Activated naive CD4-positive, alpha-beta T cell treated with anti-CD3 and anti-CD28 coated beads, Interleukin-2, amount 50 U/mL, for 72 hours (primary cell): Measurements from ENCODE around the gene LRRN3. TPM values are rescaled to one million over a fixed set of nuclear protein-coding genes. Genes with fewer than 3 reads are reported as not detected.

ENCODE experiments used
- ATAC-seq, 2 donors: fragments of 150-1000 bp; cut with Tn5 transposase; 2 replicates each; pipeline ENCODE4 v1.10.0; 2021; ENCODE audit warnings: mild to moderate bottlenecking in 2 of 2, moderate library complexity in 2 of 2
- DNase-seq, 2 donors: peaks; one replicate each; pipeline ENCODE4 v3.0.0; 2021 to 2022; ENCODE audit warnings: low spot score in 2 of 2
- H3K27ac Mint-ChIP-seq, 2 donors: one replicate each; pipeline ENCODE4 v1.8.0; 2022; ENCODE audit warnings: mild to moderate bottlenecking in 2 of 2, mixed read lengths in 2 of 2
- H3K36me3 Mint-ChIP-seq, 2 donors: one replicate each; pipeline ENCODE4 v1.8.0; 2022; ENCODE audit warnings: mixed read lengths in 2 of 2
- H3K9me3 Mint-ChIP-seq, 2 donors: one replicate each; pipeline ENCODE4 v1.8.0; 2022; ENCODE audit warnings: mixed read lengths in 2 of 2
- total RNA-seq, 2 donors: library from RNA; stranded (reverse); gene quantifications; one replicate each; pipeline ENCODE4 v1.2.3, GENCODE V29; 2022

LRRN3 gene
- 10 to 100 TPM in 1 of 2 donors, 1 to 10 TPM in 1; 9.3 to 29.6 TPM for total RNA-seq

GRCh38 chr7:111090846-111091245 is at the start of gene LRRN3:
TSS of gene LRRN3 (plus strand) at chr7:111091127. CDS start at chr7:111122773, 31,646 bp downstream.
- Mint-ChIP-seq H3K9me3 (no peaks in the 10 kb centered on the region), H3K36me3 (peaks cover 4 to 42% of the 10 kb centered on the region in 2 donors), H3K27ac (peak within 1 kb of the TSS; percentile 84 to 98)
- ATAC-seq (peak; percentile 67 to 82), DNase-seq (peak; percentile 42 to 65)

GRCh38 chr7:111041577-111041976 is 49.4 kb upstream of the LRRN3 start:
- DNase-seq (no peak), ATAC-seq (peak; percentile 77 to 99)
- Mint-ChIP-seq H3K27ac (peak overlapping the region; percentile 18 to 52), H3K36me3 (no peaks in the 10 kb centered on the region), H3K9me3 (no peaks in the 10 kb centered on the region)

GRCh38 chr7:111042842-111043241 is 48.1 kb upstream of the LRRN3 start:
- DNase-seq (no peak), ATAC-seq (no peak)
- no peaks in the 10 kb centered on the region for H3K36me3 Mint-ChIP-seq
- H3K9me3 Mint-ChIP-seq: no peaks in the 10 kb centered on the region
- no peak overlapping the region for H3K27ac Mint-ChIP-seq

GRCh38 chr7:111043561-111043960 is 47.4 kb upstream of the LRRN3 start:
- Mint-ChIP-seq H3K36me3 (peaks cover 0 to 5% of the 10 kb centered on the region in 2 donors), H3K27ac (no peak overlapping the region), H3K9me3 (no peaks in the 10 kb centered on the region)
- no peak for DNase-seq
- ATAC-seq: no peak

- Mint-ChIP-seq H3K9me3 (no peaks in the 10 kb centered on the region), H3K36me3 (peaks cover 0 to 5% of the 10 kb centered on the region in 2 donors)
Observed at GRCh38 chr7:111045449-111045848, 45.5 kb upstream of the LRRN3 start.

DNA sequence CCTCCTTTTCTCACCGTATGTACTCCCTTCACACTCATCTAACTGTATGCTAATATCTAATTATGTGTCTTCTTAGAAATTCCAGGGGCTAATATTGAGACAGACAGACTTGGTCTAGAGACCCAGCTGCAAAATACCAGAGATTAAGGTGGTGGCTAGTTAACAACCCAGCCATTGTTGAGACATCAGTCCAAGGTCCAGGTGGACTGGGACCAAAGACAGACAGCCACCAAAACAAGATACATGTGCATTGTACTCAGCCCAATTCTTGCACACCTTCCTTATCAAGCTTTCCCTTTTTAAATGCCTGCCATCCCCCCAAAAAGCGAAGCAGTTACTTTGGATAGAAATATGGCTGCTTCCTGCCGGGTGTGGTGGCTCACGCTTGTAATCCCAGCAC is 43.3 kb upstream of the LRRN3 start:
- H3K27ac Mint-ChIP-seq: no peak overlapping the region

More at GRCh38 chr7:111045449-111045848, 45.5 kb upstream of the LRRN3 start:
- DNase-seq (no peak), ATAC-seq (no peak)
- no peak overlapping the region for H3K27ac Mint-ChIP-seq

GRCh38 chr7:111049971-111050680 is 40.8 kb upstream of the LRRN3 start:
- H3K9me3 Mint-ChIP-seq: no peaks in the 10 kb centered on the region
- no peak for ATAC-seq
- no peak overlapping the region for H3K27ac Mint-ChIP-seq
- DNase-seq: no peak
- H3K36me3 Mint-ChIP-seq: peaks cover 0 to 5% of the 10 kb centered on the region in 2 donors

More for the DNA sequence above, 43.3 kb upstream of the LRRN3 start:
- H3K9me3 Mint-ChIP-seq: no peaks in the 10 kb centered on the region
- DNase-seq: no peak
- H3K36me3 Mint-ChIP-seq: peaks cover 0 to 5% of the 10 kb centered on the region in 2 donors
- no peak for ATAC-seq

- Mint-ChIP-seq H3K36me3 (peaks cover 0 to 10% of the 10 kb centered on the region in 2 donors), H3K9me3 (no peaks in the 10 kb centered on the region), H3K27ac (no peak overlapping the region)
- DNase-seq: no peak
- no peak for ATAC-seq
Observed at GRCh38 chr7:111050875-111051416, 40.0 kb upstream of the LRRN3 start.

GRCh38 chr7:111051832-111052231 is 39.1 kb upstream of the LRRN3 start:
- Mint-ChIP-seq H3K9me3 (no peaks in the 10 kb centered on the region), H3K27ac (no peak overlapping the region), H3K36me3 (peaks cover 0 to 10% of the 10 kb centered on the region in 2 donors)
- ATAC-seq (no peak), DNase-seq (no peak)

DNA sequence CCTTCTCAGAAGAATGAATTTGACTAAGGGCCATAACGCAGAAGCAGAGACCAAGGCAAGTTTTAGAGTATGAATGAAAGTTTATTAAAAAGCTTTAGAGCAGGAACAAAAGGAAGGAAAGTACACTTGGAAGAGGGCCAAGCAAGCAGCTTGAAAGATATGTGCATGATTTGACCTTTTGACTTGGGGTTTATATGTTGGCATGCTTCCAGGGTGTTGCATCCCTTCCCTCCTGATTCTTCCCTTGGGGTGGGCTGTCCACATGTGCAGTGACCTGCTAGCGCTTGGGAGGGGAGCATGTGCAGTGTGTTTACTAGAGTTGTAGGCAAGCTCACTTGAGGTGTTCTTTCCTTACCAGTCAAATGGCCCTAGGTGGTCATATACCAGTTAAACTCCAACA is 37.9 kb upstream of the LRRN3 start:
- Mint-ChIP-seq H3K27ac (no peak overlapping the region), H3K9me3 (no peaks in the 10 kb centered on the region), H3K36me3 (peaks cover 0 to 10% of the 10 kb centered on the region in 2 donors)
- ATAC-seq: no peak
- DNase-seq: no peak

DNA sequence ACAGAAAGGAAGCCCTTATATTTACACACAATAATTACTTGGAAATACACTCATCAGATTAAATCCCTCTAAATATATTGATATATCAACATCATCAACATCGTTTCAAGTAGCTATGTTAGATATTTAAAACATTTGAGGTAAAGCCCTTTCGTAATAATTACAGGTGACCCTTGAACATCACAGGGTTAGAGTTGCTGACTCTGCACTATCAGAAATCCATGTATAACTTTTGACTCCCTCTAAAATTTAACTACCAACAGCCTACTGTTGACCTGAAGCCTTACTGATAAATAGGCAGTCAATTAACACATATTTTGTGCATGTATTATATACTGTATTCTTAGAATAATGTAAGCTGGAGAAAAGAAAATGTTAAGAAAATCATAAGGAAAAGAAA is 34.6 kb upstream of the LRRN3 start:
- DNase-seq: no peak
- no peak for ATAC-seq
- Mint-ChIP-seq H3K9me3 (peaks cover under 1 to 2% of the 10 kb centered on the region in 2 donors), H3K27ac (no peak overlapping the region), H3K36me3 (peaks cover 0 to 7% of the 10 kb centered on the region in 2 donors)

- Mint-ChIP-seq H3K27ac (no peak overlapping the region), H3K36me3 (peaks cover 5 to 14% of the 10 kb centered on the region in 2 donors), H3K9me3 (peaks cover 7 to 9% of the 10 kb centered on the region in 2 donors)
- DNase-seq: no peak
- no peak for ATAC-seq
Observed at GRCh38 chr7:111057066-111057465, 33.9 kb upstream of the LRRN3 start.

DNA sequence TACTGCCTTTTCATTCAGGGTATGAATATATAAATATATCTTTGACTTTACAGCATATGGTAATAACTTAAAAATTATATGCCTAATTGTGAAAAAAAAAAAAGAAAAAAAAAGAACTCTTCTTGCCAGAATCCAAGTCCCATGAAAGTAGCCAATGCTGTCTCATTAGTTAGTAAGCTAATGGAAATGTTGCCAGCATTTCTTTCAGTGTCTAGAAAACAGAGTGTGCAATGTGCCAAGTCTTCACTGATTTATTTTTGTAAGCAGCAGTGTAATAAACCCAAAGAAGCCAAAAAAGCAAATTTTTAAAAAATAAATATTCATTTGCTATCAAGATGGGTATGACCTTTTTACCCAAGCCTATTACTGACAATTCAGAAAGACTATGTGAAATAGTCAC is 31.1 kb upstream of the LRRN3 start:
- no peak overlapping the region for H3K27ac Mint-ChIP-seq
- ATAC-seq (no peak), DNase-seq (no peak)
- peaks cover 26 to 42% of the 10 kb centered on the region in 2 donors for H3K36me3 Mint-ChIP-seq
- peaks cover 20 to 22% of the 10 kb centered on the region in 2 donors for H3K9me3 Mint-ChIP-seq

DNA sequence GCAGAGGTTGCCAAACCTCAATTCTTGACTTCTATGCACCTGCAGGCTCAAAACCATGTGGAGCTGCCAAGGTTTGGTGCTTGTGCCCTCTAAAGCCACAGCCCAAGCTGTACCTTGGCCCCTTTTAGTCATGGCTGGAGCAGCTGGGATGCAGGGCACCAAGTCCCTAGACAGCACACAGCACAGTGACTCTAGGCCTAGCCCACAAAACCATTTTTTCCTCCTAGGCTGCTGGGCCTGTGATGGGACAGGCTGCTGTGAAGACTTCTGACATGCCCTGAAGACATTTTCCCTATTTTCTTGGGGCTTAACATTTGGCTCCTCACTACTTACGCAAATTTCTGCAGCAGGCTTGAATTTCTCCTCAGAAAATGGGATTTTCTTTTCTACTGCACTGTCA is 27.8 kb upstream of the LRRN3 start:
- H3K36me3 Mint-ChIP-seq: peaks cover 26 to 43% of the 10 kb centered on the region in 2 donors
- DNase-seq: no peak
- peaks cover 20 to 22% of the 10 kb centered on the region in 2 donors for H3K9me3 Mint-ChIP-seq
- peak overlapping the region in 1 of 2 donors; percentile 34 for H3K27ac Mint-ChIP-seq
- no peak for ATAC-seq

- H3K36me3 Mint-ChIP-seq: peaks cover 19 to 32% of the 10 kb centered on the region in 2 donors
Observed at GRCh38 chr7:111067251-111067650, 23.7 kb upstream of the LRRN3 start.

DNA sequence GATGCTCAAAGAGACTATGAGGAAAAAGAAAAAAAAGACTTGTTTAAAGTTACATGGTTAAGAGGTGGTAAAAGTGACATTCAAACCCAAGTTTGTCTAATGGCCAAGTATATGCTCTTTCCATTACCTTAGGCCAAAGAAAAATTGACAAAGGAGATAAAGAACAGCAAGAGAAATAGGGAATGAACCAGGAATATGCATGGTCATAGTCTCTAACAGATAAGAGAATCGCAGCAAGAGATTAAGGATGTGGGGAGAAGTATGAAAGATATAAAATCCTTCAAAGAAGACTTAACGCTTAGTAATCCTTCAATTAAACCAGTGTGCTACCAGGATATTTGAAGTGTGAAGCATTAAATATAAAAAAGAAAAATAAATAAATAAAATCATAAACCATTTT is 23.2 kb upstream of the LRRN3 start:
- Mint-ChIP-seq H3K9me3 (peaks cover 8 to 11% of the 10 kb centered on the region in 2 donors), H3K36me3 (peaks cover 15 to 28% of the 10 kb centered on the region in 2 donors), H3K27ac (no peak overlapping the region)
- ATAC-seq (no peak), DNase-seq (no peak)

More at GRCh38 chr7:111067251-111067650, 23.7 kb upstream of the LRRN3 start:
- Mint-ChIP-seq H3K9me3 (peaks cover 9 to 14% of the 10 kb centered on the region in 2 donors), H3K27ac (no peak overlapping the region)
- DNase-seq (no peak), ATAC-seq (no peak)

- H3K9me3 Mint-ChIP-seq: peaks cover 4 to 5% of the 10 kb centered on the region in 2 donors
- peaks cover 5 to 18% of the 10 kb centered on the region in 2 donors for H3K36me3 Mint-ChIP-seq
- no peak for ATAC-seq
- DNase-seq: no peak
- H3K27ac Mint-ChIP-seq: no peak overlapping the region
Observed at GRCh38 chr7:111068618-111069017, 22.3 kb upstream of the LRRN3 start.

- DNase-seq (no peak), ATAC-seq (no peak)
- Mint-ChIP-seq H3K27ac (no peak overlapping the region), H3K36me3 (peaks cover 10 to 14% of the 10 kb centered on the region in 2 donors), H3K9me3 (peaks cover 4 to 5% of the 10 kb centered on the region in 2 donors)
Observed at GRCh38 chr7:111071556-111071955, 19.4 kb upstream of the LRRN3 start.
